Hematopoietic multipotent progenitor cell treated with erythropoietin and hydrocortisone succinate and interleukin-3 and kit ligand, for 8 days (in vitro differentiated cells): ENCODE results near the gene LDLRAD2.
"Not testable (repeated sequence)": the region's sequence is repeated elsewhere in the genome, so short reads cannot be mapped to it uniquely, and the experiment has no call there.

Experiments
- DNase-seq: peaks from one replicate; pipeline ENCODE4 v3.0.0-alpha.2; 2015

The LDLRAD2 gene, protein sequence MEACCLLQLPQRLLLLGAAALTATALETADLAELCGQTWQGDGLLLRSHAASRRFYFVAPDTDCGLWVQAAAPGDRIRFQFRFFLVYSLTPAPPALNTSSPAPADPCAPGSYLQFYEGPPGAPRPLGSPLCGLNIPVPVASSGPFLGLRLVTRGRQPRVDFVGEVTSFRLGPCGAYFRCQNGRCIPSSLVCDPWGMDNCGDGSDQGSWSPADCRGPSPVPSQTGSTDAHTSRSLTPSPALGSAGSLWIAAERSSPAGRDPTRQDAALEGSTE

GRCh38 chr1:21811875-21812305, at the start of gene LDLRAD2:
Gene LDLRAD2 (plus strand): TSS chr1:21812265. CDS start chr1:21812452, 187 bp downstream.
- DNase-seq, result no peak

DNA sequence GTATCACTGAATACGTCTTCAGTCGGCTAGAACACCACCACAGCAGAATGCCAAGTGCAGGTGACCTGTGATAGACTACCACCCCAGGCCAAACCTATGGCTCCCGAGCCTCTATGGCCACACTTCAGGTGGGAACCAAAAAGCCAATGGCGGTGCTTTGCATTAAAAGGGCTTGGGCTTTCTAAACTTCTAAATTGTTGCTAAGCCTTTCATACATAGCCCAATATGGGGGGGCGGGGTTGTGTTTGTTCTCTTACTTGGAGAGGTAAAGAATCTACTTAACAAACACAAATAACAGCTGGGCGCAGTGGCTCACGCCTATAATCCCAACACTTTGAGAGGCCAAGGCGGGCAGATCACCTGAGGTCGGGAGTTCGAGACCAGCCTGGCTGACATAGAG, 48.8 kb upstream of the LDLRAD2 start:
- no peak for DNase-seq

GRCh38 chr1:21763694-21764419, 48.2 kb upstream of the LDLRAD2 start:
- DNase-seq, result no peak

- peak; percentile 95 for DNase-seq
Observed at GRCh38 chr1:21764615-21765423, 47.2 kb upstream of the LDLRAD2 start.

GRCh38 chr1:21766210-21766609, 45.9 kb upstream of the LDLRAD2 start:
- no peak for DNase-seq

DNA sequence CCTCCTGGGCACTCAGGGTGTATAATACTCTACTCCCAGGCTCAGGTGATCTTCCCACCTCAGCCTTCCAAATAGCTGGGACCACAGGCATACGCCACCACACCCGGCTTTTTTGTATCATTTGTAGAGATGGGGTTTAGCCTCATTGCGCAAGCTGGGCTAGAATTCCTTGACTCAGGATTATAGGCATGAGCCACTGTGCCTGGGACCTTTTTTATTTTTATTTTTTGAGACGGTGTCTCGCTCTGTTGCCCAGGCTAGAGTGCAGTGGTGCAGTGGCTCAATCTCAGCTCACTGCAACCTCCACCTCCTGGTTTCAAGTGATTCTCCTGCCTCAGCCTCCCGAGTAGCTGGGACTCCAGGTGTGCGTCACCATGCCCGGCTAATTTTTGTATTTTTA, 45.0 kb upstream of the LDLRAD2 start:
- not testable (repeated sequence) for DNase-seq

GRCh38 chr1:21770201-21770600, 41.9 kb upstream of the LDLRAD2 start:
- peak; percentile 30 for DNase-seq

DNA sequence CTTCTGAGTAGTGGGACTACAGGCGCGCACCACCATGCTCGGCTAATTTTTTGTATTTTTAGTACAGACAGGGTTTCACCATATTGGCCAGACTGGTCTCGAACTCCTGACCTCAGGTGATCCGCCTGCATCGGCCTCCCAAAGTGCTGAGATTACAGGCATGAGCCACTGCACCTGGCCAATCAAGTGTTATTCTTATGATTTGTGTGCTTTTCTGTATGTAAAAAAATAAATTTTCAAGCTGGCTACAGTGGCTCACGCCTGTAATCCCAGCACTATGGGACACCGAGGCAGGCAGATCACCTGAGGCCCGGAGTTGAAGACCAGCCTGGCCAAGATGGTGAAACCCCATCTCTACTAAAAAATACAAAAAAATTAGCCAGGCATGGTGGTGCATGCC, 41.5 kb upstream of the LDLRAD2 start:
- not testable (repeated sequence) for DNase-seq

GRCh38 chr1:21771672-21772071, 40.4 kb upstream of the LDLRAD2 start:
- not testable (repeated sequence) for DNase-seq

- DNase-seq, result no peak
Observed at GRCh38 chr1:21773585-21773984, 38.5 kb upstream of the LDLRAD2 start.

DNA sequence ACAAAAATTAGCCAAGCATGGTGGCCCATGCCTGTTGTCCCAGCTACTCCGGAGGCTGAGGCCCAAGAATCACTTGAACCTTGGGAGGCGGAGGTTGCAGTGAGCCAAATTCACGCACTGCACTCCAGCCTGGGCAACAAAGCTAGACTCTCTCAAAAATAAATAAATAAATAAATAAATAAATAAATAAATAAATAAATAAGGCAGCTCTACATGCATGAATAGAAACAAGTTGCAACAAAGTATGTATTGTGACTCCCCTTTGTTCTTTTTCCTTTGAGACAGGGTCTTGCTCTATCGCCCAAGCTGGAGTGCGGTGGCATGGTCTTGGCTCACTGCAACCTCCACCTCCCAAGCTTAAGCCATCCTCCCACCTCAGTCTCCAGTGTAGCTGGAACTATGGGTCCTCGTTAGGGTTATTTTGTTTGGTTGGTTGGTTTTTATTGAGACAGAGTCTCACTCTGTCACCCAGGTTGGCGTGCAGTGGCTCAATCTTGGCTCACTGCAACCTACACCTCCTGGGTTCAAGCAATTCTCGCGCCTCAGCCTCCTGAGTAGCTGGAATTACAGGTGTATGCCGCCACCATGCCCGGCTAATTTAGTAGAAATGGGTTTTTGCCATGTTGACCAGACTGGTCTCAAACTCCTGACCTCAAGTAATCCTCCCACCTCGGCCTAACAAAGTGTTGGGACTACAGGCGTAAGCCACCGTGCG, 37.1 kb upstream of the LDLRAD2 start:
- DNase-seq, result no peak

- DNase-seq, result no peak
Observed at GRCh38 chr1:21775550-21775914, 36.5 kb upstream of the LDLRAD2 start.

GRCh38 chr1:21775985-21776562, 36.0 kb upstream of the LDLRAD2 start:
- no peak for DNase-seq

DNA sequence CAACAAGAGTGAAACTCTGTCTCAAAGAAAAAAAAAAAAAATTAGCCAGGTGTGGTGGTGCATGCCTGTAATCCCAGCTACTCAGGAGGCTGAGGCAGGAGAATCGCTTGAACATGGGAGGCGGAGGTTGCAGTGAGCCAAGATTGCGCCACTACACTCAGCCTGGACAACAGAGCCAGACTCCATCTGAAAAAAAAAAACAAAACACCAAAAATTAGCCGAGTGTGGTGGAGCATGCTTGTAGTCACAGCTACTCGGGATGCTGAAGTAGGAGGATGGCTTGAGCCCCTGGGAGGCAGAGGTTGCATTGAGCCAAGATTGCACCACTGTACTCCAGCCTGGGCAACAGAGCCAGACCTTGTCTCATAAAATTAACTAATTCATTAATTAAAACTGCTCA, 35.1 kb upstream of the LDLRAD2 start:
- not testable (repeated sequence) for DNase-seq

- DNase-seq, result no peak
Observed at GRCh38 chr1:21778405-21778727, 33.7 kb upstream of the LDLRAD2 start.

- no peak for DNase-seq
Observed at GRCh38 chr1:21779613-21780521, 32.2 kb upstream of the LDLRAD2 start.

GRCh38 chr1:21781815-21782348, 30.2 kb upstream of the LDLRAD2 start:
- DNase-seq, result no peak

- DNase-seq, result peak; percentile 74
Observed at GRCh38 chr1:21782349-21782867, 29.7 kb upstream of the LDLRAD2 start.

DNA sequence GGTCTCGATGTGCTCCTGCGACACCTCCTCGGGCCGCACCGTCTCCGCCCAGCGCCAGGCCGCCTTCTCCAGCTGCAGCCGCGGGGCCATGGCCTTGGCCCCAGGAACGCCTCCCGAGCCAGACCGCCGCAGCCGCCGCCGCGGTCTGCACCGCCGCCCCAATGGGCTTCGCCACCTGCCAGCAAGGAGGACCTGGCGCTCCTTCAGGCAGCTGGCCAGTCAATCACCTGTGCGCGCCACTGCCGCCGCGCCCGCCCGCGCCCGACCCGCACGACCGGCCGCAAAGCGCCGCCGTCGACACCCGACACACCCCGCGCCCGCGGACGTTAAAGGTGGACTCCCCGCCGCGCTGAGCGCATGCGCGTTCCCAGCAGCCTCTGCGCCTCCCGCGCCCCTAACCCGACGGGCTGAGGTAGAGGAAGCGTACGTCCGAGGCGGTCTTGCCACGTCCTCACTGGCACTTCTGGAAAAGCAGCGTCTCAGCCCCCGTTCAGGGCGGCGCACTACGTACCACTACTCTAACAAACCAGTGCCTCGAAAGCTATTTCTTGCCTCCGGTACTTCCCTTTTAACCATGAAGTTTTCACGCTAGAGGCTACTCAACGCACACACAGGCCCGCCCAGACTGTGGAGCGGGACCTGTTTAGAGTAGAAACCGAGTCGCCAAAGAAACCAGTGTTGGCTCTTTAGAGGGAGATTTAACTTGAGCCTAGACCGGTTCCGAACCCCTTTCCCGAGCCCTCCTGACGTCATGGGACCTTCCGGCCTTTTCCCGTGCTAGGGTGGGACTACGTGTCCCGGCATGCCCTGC, 29.0 kb upstream of the LDLRAD2 start, which contains the start of gene USP48:
USP48 (minus strand) TSS at position 282 of the 811 bp plus-strand sequence; CDS start at position 90, 192 bp downstream.
- peak; percentile 98 for DNase-seq
